Hepatocyte (in vitro differentiated cells): Measurements from ENCODE around the gene IRF2BP1. TPM values are rescaled to one million over a fixed set of nuclear protein-coding genes. Genes with fewer than 3 reads are reported as not detected.

ENCODE experiments used
- DNase-seq: peaks from one replicate; pipeline ENCODE4 v3.0.0-alpha.2; 2016; ENCODE audit warnings: low spot score
- H2AFZ ChIP-seq: fragments of 200-600 bp; sonication (generic); 2 replicates; pipeline ENCODE4 v1.6.0; 2016; ENCODE audit warnings: antibody characterized with exemption, mild to moderate bottlenecking
- H3K27ac ChIP-seq: fragments of 200-600 bp; sonication (generic); 2 replicates; pipeline ENCODE4 v1.5.1; 2016; ENCODE audit warnings: mild to moderate bottlenecking
- H3K27me3 ChIP-seq: fragments of 200-600 bp; sonication (generic); 2 replicates; pipeline ENCODE4 v1.6.1; 2016
- H3K36me3 ChIP-seq: fragments of 200-600 bp; sonication (generic); replicated peaks from 2 replicates; pipeline ENCODE4 v1.5.1; 2016; ENCODE audit warnings: low read depth; ENCODE audit not compliant: insufficient read depth
- H3K4me1 ChIP-seq: fragments of 200-600 bp; sonication (generic); 2 replicates; pipeline ENCODE4 v1.5.1; 2016; ENCODE audit warnings: mild to moderate bottlenecking, moderate library complexity; ENCODE audit not compliant: insufficient read depth
- H3K4me2 ChIP-seq: fragments of 200-600 bp; sonication (generic); 2 replicates; pipeline ENCODE4 v1.6.0; 2016
- H3K4me3 ChIP-seq: fragments of 200-600 bp; sonication (generic); 2 replicates; pipeline ENCODE4 v1.5.1; 2016; ENCODE audit warnings: mild to moderate bottlenecking
- H3K79me2 ChIP-seq: fragments of 200-600 bp; sonication (generic); 2 replicates; pipeline ENCODE4 v1.6.0; 2017; ENCODE audit warnings: mild to moderate bottlenecking
- H3K9me2 ChIP-seq: fragments of 200-600 bp; sonication (generic); replicated peaks from 2 replicates; pipeline ENCODE4 v1.6.0; 2017; ENCODE audit warnings: mild to moderate bottlenecking; ENCODE audit not compliant: insufficient read depth
- H3K9me3 ChIP-seq: fragments of 200-600 bp; sonication (generic); 2 replicates; pipeline ENCODE4 v1.5.1; 2016; ENCODE audit warnings: low read depth, mild to moderate bottlenecking
- H4K20me1 ChIP-seq: fragments of 200-600 bp; sonication (generic); 2 replicates; pipeline ENCODE4 v1.6.0; 2016; ENCODE audit warnings: mild to moderate bottlenecking; ENCODE audit not compliant: insufficient read depth, poor library complexity, severe bottlenecking
- EZH2 ChIP-seq: fragments of 200-600 bp; sonication (generic); IDR thresholded peaks from 2 replicates; pipeline ENCODE4 v1.6.1; 2016; ENCODE audit warnings: antibody characterized with exemption, mild to moderate bottlenecking, borderline replicate concordance
- EZH2phosphoT487 ChIP-seq: fragments of 200-600 bp; sonication (generic); IDR thresholded peaks from one replicate; pipeline ENCODE4 v1.6.1; 2018; ENCODE audit warnings: antibody characterized with exemption, mild to moderate bottlenecking, low read depth, moderate library complexity; ENCODE audit not compliant: unreplicated experiment, severe bottlenecking
- WGBS: methylation state at CpG from one replicate; pipeline ENCODE4 v1.1.6; 2016; ENCODE audit warnings: low lambda C conversion rate; ENCODE audit errors: missing lambda C conversion rate; 5-methylcytosine and 5-hydroxymethylcytosine counted together
- polyA plus RNA-seq: library from polyadenylated mRNA; unstranded; fragments of >200 nt; fragmentation: Nextera tagmentation; extraction: Ambion mirVana; gene quantifications from 2 replicates; pipeline ENCODE4 v1.2.1, GENCODE V29; 2016
- total RNA-seq: library from RNA; depleted of rRNA; stranded (reverse); fragments of >200 nt; gene quantifications from 2 replicates; pipeline ENCODE4 v1.2.3, GENCODE V29; 2014
- TF ChIP-seq, protein P1 (sequence below): fragments of 200-600 bp; sonication (generic); IDR thresholded peaks from 2 replicates; pipeline ENCODE4 v1.5.1; 2016; ENCODE audit warnings: antibody characterized with exemption, mild to moderate bottlenecking; ENCODE audit not compliant: poor library complexity

Gene IRF2BP1
- total and polyA plus RNA-seq, 2 experiments from 2014 or later, result 11.5 to 25.2 TPM

DNA sequence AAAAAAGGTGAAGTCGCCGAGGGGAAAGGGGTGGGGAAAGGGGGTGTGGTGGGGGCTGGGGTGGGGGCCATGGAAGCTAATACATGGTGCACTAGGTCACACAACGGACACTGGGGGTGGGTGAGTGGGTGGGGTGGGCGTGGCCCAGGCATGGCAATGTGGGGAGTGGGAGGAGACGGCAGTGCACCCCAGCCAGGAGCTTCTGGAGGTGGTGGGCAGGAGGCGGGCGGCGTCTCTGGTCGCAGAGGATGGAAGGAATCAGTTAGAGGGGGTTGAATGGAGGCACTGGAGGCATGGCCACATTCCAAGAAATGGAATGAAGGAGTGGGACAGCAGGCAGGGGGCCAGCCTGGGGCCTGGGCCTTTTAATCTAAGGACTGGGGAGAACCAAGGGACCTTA lies 47.8 kb upstream of the IRF2BP1 start:
- Histone ChIP-seq H3K27ac (no peak overlapping the region), H3K9me3 (no peaks in the 10 kb centered on the region), H3K4me1 (no peaks in the 10 kb centered on the region), H3K27me3 (peaks cover 18% of the 10 kb centered on the region), H3K4me3 (no peak overlapping the region), H3K79me2 (no peaks in the 10 kb centered on the region), H2AFZ (no peak overlapping the region), H3K4me2 (no peak overlapping the region), H3K36me3 (no peaks in the 10 kb centered on the region), H4K20me1 (no peaks in the 10 kb centered on the region), H3K9me2 (no peaks in the 10 kb centered on the region)
- DNase-seq, result no peak
- 78% methylated on average over 6 of the region's 9 CpGs for WGBS
- TF ChIP-seq EZH2phosphoT487, result no peak
- no peak for TF ChIP-seq EZH2
- TF ChIP-seq, protein P1, sequence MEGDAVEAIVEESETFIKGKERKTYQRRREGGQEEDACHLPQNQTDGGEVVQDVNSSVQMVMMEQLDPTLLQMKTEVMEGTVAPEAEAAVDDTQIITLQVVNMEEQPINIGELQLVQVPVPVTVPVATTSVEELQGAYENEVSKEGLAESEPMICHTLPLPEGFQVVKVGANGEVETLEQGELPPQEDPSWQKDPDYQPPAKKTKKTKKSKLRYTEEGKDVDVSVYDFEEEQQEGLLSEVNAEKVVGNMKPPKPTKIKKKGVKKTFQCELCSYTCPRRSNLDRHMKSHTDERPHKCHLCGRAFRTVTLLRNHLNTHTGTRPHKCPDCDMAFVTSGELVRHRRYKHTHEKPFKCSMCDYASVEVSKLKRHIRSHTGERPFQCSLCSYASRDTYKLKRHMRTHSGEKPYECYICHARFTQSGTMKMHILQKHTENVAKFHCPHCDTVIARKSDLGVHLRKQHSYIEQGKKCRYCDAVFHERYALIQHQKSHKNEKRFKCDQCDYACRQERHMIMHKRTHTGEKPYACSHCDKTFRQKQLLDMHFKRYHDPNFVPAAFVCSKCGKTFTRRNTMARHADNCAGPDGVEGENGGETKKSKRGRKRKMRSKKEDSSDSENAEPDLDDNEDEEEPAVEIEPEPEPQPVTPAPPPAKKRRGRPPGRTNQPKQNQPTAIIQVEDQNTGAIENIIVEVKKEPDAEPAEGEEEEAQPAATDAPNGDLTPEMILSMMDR, result no peak

DNA sequence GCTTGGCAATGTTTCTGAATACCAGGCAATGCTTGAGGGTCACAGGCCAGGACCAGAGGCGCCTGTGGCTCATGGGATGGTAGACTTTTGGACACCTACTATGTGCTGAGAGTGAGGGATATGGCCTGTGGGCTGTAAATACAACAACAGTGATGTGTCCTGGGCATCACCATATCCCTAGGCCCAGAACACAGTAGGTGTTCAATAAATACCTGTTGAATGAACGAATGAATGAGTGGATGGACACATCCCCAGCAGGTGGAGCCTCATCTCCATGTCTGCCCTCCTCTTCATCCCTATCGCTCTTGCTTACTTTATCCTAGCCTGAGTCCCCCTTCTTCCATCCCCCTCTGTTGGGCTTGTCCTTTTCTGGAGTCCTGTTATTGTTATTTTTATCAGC lies 45.1 kb upstream of the IRF2BP1 start:
- Histone ChIP-seq H3K4me1 (no peaks in the 10 kb centered on the region), H3K27me3 (peaks cover 10% of the 10 kb centered on the region), H3K9me3 (no peaks in the 10 kb centered on the region), H3K27ac (no peak overlapping the region), H4K20me1 (no peaks in the 10 kb centered on the region), H3K9me2 (no peaks in the 10 kb centered on the region), H3K4me3 (no peak overlapping the region), H3K4me2 (no peak overlapping the region), H3K36me3 (no peaks in the 10 kb centered on the region), H3K79me2 (no peaks in the 10 kb centered on the region), H2AFZ (no peak overlapping the region)
- no peak for DNase-seq
- TF ChIP-seq, protein P1, result no peak
- TF ChIP-seq EZH2 (no peak), EZH2phosphoT487 (no peak)
- 71% methylated on average over 3 of the region's 3 CpGs for WGBS

DNA sequence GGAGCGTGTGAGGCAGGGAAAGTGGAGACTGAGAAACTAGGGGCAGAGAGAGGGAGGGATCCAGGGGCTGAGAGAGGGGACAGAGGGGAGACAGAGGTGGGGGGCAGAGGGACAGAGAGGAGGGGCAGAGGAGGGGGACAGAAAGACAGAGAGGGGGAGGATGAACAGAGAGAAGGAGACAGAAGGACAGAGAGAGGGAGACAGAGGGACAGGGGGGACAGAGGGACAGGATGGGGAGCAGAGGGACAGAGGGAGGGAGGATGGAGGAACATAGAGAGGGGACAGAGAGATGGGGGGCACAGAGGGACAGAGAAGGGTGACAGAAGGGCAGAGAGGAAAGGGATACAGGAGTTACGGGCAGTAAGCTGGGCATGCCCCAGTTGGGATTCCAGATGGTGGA lies 43.3 kb upstream of the IRF2BP1 start:
- Histone ChIP-seq H3K79me2 (no peaks in the 10 kb centered on the region), H3K9me2 (no peaks in the 10 kb centered on the region), H3K9me3 (no peaks in the 10 kb centered on the region), H2AFZ (no peak overlapping the region), H3K27me3 (no peaks in the 10 kb centered on the region), H3K4me1 (no peaks in the 10 kb centered on the region), H3K4me2 (no peak overlapping the region), H3K4me3 (no peak overlapping the region), H4K20me1 (no peaks in the 10 kb centered on the region), H3K36me3 (no peaks in the 10 kb centered on the region), H3K27ac (no peak overlapping the region)
- no peak for DNase-seq
- 100% methylated on average over 2 of the region's 2 CpGs for WGBS
- no peak for TF ChIP-seq EZH2phosphoT487
- no peak for TF ChIP-seq EZH2
- TF ChIP-seq, protein P1, result no peak
